Thyroid gland (tissue), 4 donors: ENCODE results near the gene COMT. TPM values are rescaled to one million over a fixed set of nuclear protein-coding genes. Genes with fewer than 3 reads are reported as not detected.

ENCODE experiments used
- DNase-seq, 2 donors: peaks; one replicate each; pipeline ENCODE4 v3.0.0-alpha.2; 2019
- H3K27ac ChIP-seq, 3 donors: fragments of 200-600 bp; sonication (generic); 1 replicate in 2 of 3; 2 replicates in 1 of 3; pipeline ENCODE4 v1.5.1; 2016 to 2019; ENCODE audit warnings: mild to moderate bottlenecking in 1 of 3, moderate library complexity in 1 of 3
- H3K27me3 ChIP-seq: fragments of 200-600 bp; sonication (generic); one replicate; pipeline ENCODE4 v1.5.1; 2019
- H3K36me3 ChIP-seq, 2 donors: fragments of 200-600 bp; sonication (generic); one replicate each; pipeline ENCODE4 v1.5.1; 2016 to 2019
- H3K4me1 ChIP-seq, 2 donors: fragments of 200-600 bp; sonication (generic); one replicate each; pipeline ENCODE4 v1.5.1; 2017 to 2019
- H3K4me3 ChIP-seq, 3 donors: fragments of 200-600 bp; sonication (generic); replicated peaks in 1 of 3; 1 replicate in 2 of 3; 2 replicates in 1 of 3; pipeline ENCODE4 v1.5.1; 2016; ENCODE audit warnings: mild to moderate bottlenecking in 1 of 3
- H3K9me3 ChIP-seq: fragments of 200-600 bp; sonication (generic); one replicate; pipeline ENCODE4 v1.5.1; 2017
- CTCF ChIP-seq, 6 experiments: fragments of 200-600 bp in 3 of 6; fragments of 450-650 bp in 3 of 6; sonication (generic) in 3 of 6; IDR thresholded peaks; one replicate each; pipeline ENCODE4 v1.5.1; 2016 to 2019; ENCODE audit warnings: antibody characterized with exemption in 6 of 6, mild to moderate bottlenecking in 2 of 6, inconsistent platforms in 1 of 6, moderate library complexity in 1 of 6
- POLR2A ChIP-seq, 2 donors: fragments of 450-650 bp; IDR thresholded peaks; one replicate each; pipeline ENCODE4 v1.6.1; 2017; ENCODE audit warnings: antibody characterized with exemption in 2 of 2, mild to moderate bottlenecking in 2 of 2, moderate library complexity in 1 of 2
- WGBS, 2 donors: methylation state at CpG; one replicate each; pipeline ENCODE4 v1.1.5; 2017; 5-methylcytosine and 5-hydroxymethylcytosine counted together
- intact Hi-C: fragments of 100-400 bp; cut with DNase I; formaldehyde crosslinking; loops from one replicate; pipeline ENCODE4 v1.15.1; 2023
- total RNA-seq, 4 donors: library from RNA; depleted of rRNA; stranded (reverse); fragments of >200 nt; gene quantifications; one replicate each; pipeline ENCODE4 v1.2.3, GENCODE V29; 2016

COMT gene
- total RNA-seq, 4 donors from 2014 or later: 92.6 to 216 (median 138) TPM

DNA sequence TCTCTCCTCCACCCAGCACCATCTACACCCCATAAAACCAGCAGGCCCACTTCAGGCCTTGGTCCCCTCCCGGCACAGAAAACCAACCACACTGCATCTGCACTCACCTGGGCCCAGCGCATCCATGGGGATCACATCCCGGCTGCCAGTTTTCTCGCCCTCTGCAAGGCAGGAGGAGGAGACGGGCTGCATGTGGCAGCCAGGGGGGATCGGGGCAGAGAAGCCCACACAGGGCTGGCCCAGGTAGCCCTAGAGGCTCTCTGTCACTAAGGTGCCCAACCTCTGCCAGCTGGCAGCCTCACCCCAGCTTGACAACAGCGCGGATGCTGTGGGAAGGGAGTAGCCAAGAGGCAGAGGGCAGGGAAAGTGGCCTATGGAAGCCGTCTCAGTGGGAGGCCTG lies 30.7 kb downstream of the COMT start:
- intact Hi-C loops: loop anchor here (10.0 kb wide), 2 partner anchors 153 to 313 kb away; no protein-coding TSS in a partner anchor
- peaks cover 12 to 35% of the 10 kb centered on the region in 2 donors for H3K36me3 ChIP-seq

GRCh38 chr22:19972652-19973550 lies 31.3 kb downstream of the COMT start:
- WGBS, 2 donors: 92 to 94% methylated on average over 18 to 25 of the region's 50 CpGs
- TF ChIP-seq POLR2A (IDR thresholded peaks at IDR 0.05) (no peak), CTCF (IDR thresholded peaks at IDR 0.05) (no peak)

More for the DNA sequence above, 30.7 kb downstream of the COMT start:
- H3K4me1 ChIP-seq: peaks cover 0 to 20% of the 10 kb centered on the region in 2 donors
- no peaks in the 10 kb centered on the region for H3K27me3 ChIP-seq
- H3K4me3 ChIP-seq: no peak overlapping the region
- no peaks in the 10 kb centered on the region for H3K9me3 ChIP-seq
- DNase-seq: peak in 1 of 2 donors; percentile 22
- TF ChIP-seq POLR2A (IDR thresholded peaks at IDR 0.05) (no peak), CTCF (IDR thresholded peaks at IDR 0.05) (no peak)
- WGBS, 2 donors: 91 to 95% methylated on average over 9 of the region's 9 CpGs
- peak overlapping the region; percentile 27 to 46 (median 36) for H3K27ac ChIP-seq

DNA sequence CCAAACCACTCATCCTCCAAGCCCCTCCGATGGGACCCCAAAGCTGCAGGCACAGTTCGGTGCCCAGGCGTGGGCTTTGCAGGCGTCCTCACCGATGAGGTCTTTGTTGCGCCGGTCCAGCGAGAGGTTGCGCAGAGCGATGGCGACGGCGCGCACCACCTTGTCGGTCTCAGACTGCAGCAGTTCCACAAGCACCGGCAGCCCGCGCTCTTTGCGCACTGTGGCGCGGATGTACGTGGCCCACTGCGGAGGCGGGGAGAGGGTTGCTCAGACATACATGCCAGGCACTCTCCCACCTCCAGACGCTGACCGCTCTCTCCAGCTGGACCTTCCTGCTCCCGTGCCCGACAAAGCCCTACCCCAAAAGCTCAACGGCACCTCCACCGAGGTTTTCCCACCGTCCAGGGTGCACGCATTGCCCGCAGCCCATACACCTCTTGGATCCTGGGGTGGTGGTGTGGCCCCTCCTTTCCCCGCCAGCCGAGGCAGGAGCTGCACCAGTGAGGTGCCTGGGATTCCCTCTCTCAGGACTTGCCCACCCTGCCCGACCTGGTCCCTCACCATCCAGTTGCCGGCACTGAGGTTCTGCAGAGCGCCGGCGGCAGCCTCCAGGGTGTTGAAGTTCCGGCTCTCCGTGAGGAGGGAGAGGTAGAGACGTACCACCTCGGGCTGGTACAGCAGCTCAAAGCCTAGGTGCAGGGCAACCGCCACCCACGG lies 32.1 kb downstream of the COMT start:
- TF ChIP-seq CTCF (IDR thresholded peaks at IDR 0.05): no peak
- TF ChIP-seq POLR2A (IDR thresholded peaks at IDR 0.05): no peak
- DNase-seq: no peak
- Histone ChIP-seq H3K4me3 (no peak overlapping the region), H3K4me1 (peaks cover 0 to 20% of the 10 kb centered on the region in 2 donors), H3K9me3 (no peaks in the 10 kb centered on the region), H3K36me3 (peaks cover 13 to 37% of the 10 kb centered on the region in 2 donors), H3K27me3 (no peaks in the 10 kb centered on the region), H3K27ac (no peak overlapping the region)
- WGBS, 2 donors: 95 to 96% methylated on average over 41 to 43 of the region's 46 CpGs
- intact Hi-C loops: loop anchor here (10.0 kb wide), 2 partner anchors 151 to 311 kb away; no protein-coding TSS in a partner anchor

More at GRCh38 chr22:19972652-19973550, 31.3 kb downstream of the COMT start:
- no peak for DNase-seq
- H3K4me1 ChIP-seq: peaks cover 0 to 20% of the 10 kb centered on the region in 2 donors
- peak overlapping the region in 1 of 3 donors; percentile 36 for H3K27ac ChIP-seq
- H3K4me3 ChIP-seq: no peak overlapping the region
- H3K9me3 ChIP-seq: no peaks in the 10 kb centered on the region
- intact Hi-C loops: loop anchor here (10.0 kb wide), 2 partner anchors 152 to 312 kb away; no protein-coding TSS in a partner anchor
- no peaks in the 10 kb centered on the region for H3K27me3 ChIP-seq
- H3K36me3 ChIP-seq: peaks cover 12 to 37% of the 10 kb centered on the region in 2 donors

- H3K36me3 ChIP-seq: peaks cover 17 to 37% of the 10 kb centered on the region in 2 donors
- no peak for DNase-seq
- H3K27me3 ChIP-seq: no peaks in the 10 kb centered on the region
- peak overlapping the region in 1 of 3 donors; percentile 17 for H3K27ac ChIP-seq
- WGBS, 2 donors: 75 to 81% methylated on average over 10 to 11 of the region's 11 CpGs
- no peak overlapping the region for H3K4me3 ChIP-seq
- intact Hi-C loops: loop anchor here (10.0 kb wide), 2 partner anchors 150 to 310 kb away; no protein-coding TSS in a partner anchor
- H3K9me3 ChIP-seq: no peaks in the 10 kb centered on the region
- H3K4me1 ChIP-seq: peaks cover 0 to 20% of the 10 kb centered on the region in 2 donors
- no peak for TF ChIP-seq POLR2A (IDR thresholded peaks at IDR 0.05)
- TF ChIP-seq CTCF (IDR thresholded peaks at IDR 0.05): no peak
Observed at GRCh38 chr22:19974268-19974861, 32.8 kb downstream of the COMT start.
